ENCODE measurements around the gene ASH1L. TPM values are rescaled to one million over a fixed set of nuclear protein-coding genes. Genes with fewer than 3 reads are reported as not detected.
"Not testable (repeated sequence)": the region's sequence is repeated elsewhere in the genome, so short reads cannot be mapped to it uniquely, and the experiment has no call there.

The ASH1L gene
- total RNA-seq, 1 donor: 44.8 TPM

- DNase-seq (ENCODE audit: low read depth): peak; percentile 31
- no peak for TF ChIP-seq CTCF (IDR thresholded peaks at IDR 0.05; ENCODE audit: insufficient read depth, low read length)
- no peak overlapping the region for H3K4me3 ChIP-seq (ENCODE audit: low read depth, low read length)
Measured at GRCh38 chr1:155507945-155508344, 54.7 kb downstream of the ASH1L start.

- not testable (repeated sequence) for H3K4me3 ChIP-seq (ENCODE audit: low read depth, low read length); DNase-seq (ENCODE audit: low read depth)
Measured at GRCh38 chr1:155505963-155506362, 56.6 kb downstream of the ASH1L start.

- peak; percentile 51 for TF ChIP-seq CTCF (IDR thresholded peaks at IDR 0.05; ENCODE audit: insufficient read depth, low read length)
- H3K4me3 ChIP-seq (ENCODE audit: low read depth, low read length): no peak overlapping the region
- peak; percentile 70 for DNase-seq (ENCODE audit: low read depth)
Measured at GRCh38 chr1:155504207-155504606, 58.4 kb downstream of the ASH1L start.

GRCh38 chr1:155499953-155500639, 62.5 kb downstream of the ASH1L start:
- DNase-seq (ENCODE audit: low read depth): no peak
- no peak overlapping the region for H3K4me3 ChIP-seq (ENCODE audit: low read depth, low read length)
- TF ChIP-seq CTCF (IDR thresholded peaks at IDR 0.05; ENCODE audit: insufficient read depth, low read length): no peak

- peak; percentile 11 for DNase-seq (ENCODE audit: low read depth)
- no peak for TF ChIP-seq CTCF (IDR thresholded peaks at IDR 0.05; ENCODE audit: insufficient read depth, low read length)
- no peak overlapping the region for H3K4me3 ChIP-seq (ENCODE audit: low read depth, low read length)
Measured at GRCh38 chr1:155499263-155499662, 63.3 kb downstream of the ASH1L start.

- H3K4me3 ChIP-seq (ENCODE audit: low read depth, low read length); DNase-seq (ENCODE audit: low read depth): not testable (repeated sequence)
Measured at GRCh38 chr1:155493595-155493994, 69.0 kb downstream of the ASH1L start.

GRCh38 chr1:155488419-155488818, 74.2 kb downstream of the ASH1L start:
- not testable (repeated sequence) for DNase-seq (ENCODE audit: low read depth); H3K4me3 ChIP-seq (ENCODE audit: low read depth, low read length)

GRCh38 chr1:155487541-155487940, 75.1 kb downstream of the ASH1L start:
- no peak for DNase-seq (ENCODE audit: low read depth)
- TF ChIP-seq CTCF (IDR thresholded peaks at IDR 0.05; ENCODE audit: insufficient read depth, low read length): no peak
- no peak overlapping the region for H3K4me3 ChIP-seq (ENCODE audit: low read depth, low read length)

- not testable (repeated sequence) for H3K4me3 ChIP-seq (ENCODE audit: low read depth, low read length); DNase-seq (ENCODE audit: low read depth)
Measured at GRCh38 chr1:155486952-155487351, 75.7 kb downstream of the ASH1L start.

Measured in fibroblast of the aortic adventitia (primary cell).